DMS 273 treated with DMSO at 0.1 percent for 48 hours (cell line): ENCODE measurements around the gene OR10G8.
A peak's percentile ranks its signal among the peaks of the same experiment; 100 is the strongest.
"Not testable (repeated sequence)": the region's sequence is repeated elsewhere in the genome, so short reads cannot be mapped to it uniquely, and the experiment has no call there.

ENCODE experiments used
- DNase-seq: peaks from one replicate; lab custom pipeline; 2025; lab: John Stamatoyannopoulos, UW

OR10G8 gene, protein sequence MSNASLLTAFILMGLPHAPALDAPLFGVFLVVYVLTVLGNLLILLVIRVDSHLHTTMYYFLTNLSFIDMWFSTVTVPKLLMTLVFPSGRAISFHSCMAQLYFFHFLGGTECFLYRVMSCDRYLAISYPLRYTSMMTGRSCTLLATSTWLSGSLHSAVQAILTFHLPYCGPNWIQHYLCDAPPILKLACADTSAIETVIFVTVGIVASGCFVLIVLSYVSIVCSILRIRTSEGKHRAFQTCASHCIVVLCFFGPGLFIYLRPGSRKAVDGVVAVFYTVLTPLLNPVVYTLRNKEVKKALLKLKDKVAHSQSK

DNA sequence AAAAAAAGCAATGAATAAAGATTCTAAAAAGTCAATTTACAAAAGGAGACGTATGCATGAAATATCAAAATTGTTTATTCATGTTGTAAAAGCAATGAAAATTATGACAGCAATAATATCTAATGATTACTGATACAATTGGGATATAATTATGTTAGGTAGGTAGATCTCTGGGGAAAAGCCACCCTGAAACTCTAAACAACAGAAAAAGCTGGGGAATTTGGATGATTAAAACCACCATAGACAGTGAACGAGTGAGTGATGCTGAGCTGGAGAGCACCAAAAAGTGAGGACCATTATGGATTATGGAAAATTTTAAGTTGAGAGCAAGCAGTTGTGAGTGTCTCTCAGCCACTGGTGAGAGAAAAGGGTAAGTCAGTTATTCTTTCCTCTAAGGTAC, at the start of gene OR10G8:
TSS of gene OR10G8 (plus strand) at position 301 of the 400 bp plus-strand sequence. CDS start 2,825 bp downstream, outside the sequence.
- DNase-seq: no peak

DNA sequence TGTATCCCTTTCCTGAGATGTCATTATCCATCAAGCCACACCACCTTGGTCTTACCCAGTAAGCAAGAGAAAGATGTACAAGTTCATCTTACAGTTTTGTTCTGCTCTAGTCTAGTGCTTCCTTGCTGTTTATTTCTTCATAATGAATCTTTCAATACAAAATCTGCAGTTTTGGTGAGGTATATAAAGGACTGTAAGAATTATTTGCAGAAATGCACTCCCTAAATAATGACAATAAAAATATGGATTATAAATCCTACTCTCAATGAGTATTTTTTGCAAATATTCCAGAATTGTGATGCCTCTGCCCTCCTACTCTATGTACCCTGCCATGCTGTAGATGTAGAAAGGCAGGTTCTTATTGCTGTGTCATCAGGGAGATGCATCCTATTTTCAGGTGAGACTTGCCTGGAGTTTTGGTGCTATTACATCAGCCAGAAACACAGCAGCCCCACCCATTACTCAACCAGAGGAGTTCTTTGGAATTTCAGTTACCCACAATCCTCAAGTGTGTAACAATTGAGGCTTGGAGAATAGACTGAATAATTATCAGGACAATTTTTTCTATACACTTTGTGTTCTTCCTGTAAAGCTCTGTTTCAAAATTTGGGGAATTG, 48.8 kb upstream of the OR10G8 start, which contains the start of gene OR10S1:
TSS of gene OR10S1 (minus strand) at position 51 of the 617 bp plus-strand sequence. CDS start 117 bp downstream, outside the sequence.
- DNase-seq: no peak

DNA sequence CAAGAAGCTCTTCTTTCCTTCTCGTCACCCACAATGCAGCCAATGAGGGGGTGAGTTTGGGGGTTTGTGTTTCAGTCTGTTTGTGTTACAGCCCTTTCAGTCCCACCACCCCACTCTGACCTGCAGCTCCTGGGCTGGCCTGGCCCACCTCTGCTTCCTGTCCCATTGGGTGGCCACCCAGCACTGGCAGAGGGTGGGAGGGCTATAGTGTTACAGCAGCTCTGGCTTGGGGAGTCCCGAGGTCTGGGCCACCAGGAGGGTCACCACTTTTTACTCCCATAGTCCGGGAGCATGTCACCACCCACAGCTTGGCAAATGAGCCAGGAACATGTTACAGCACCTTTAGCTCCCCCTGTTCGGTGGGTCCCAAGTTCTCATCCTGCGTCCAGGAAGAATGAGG, 47.3 kb upstream of the OR10G8 start:
- DNase-seq: no peak

DNA sequence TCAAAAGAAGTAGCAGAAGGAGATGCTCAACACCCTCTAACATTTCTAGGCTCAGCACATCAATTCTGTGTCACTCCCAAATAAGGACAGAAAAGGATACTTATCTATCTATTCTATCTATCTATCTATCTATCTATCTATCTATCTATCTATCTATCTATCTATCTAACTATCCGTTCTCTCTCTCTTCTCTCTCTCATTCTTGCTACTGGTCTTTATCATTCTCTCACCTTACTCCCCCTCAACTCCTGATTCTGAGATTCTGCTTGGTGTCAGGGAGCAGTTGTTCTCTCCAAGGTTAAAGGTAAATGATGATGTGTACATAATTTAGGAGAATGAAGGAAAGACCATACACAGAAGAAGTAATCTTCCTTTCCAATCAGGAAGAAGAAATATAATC, 31.5 kb upstream of the OR10G8 start, which contains the start of gene OR10G6:
TSS of gene OR10G6 (minus strand) at position 43 of the 400 bp plus-strand sequence. CDS start at position 43, 0 bp downstream.
- no peak for DNase-seq

DNA sequence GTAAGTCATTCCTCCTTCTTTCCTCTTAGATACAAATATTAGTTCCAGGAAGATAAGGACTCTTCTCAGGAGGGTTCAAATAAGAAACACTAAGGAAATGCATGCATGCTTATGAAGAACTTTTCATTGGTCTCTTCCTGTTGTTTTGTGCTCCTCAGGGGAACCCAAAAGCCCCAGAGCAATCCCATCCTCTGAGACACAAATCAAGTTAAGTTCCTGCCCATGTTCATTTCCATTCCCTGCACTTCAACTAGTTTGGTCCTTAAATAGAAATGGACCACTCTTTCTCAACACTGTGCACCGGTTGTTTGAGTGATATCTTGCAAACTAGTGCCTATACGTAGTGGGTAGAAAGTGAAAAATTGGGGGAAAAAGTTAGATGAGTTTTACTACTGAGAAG, 13.9 kb upstream of the OR10G8 start, which contains the start of gene OR10G4:
TSS of gene OR10G4 (plus strand) at position 301 of the 400 bp plus-strand sequence. CDS start 2,578 bp downstream, outside the sequence.
- no peak for DNase-seq

DNA sequence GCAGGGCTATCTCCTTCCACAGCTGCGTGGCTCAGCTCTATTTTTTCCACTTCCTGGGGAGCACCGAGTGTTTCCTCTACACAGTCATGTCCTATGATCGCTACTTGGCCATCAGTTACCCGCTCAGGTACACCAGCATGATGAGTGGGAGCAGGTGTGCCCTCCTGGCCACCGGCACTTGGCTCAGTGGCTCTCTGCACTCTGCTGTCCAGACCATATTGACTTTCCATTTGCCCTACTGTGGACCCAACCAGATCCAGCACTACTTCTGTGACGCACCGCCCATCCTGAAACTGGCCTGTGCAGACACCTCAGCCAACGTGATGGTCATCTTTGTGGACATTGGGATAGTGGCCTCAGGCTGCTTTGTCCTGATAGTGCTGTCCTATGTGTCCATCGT, 10.8 kb upstream of the OR10G8 start:
- DNase-seq: not testable (repeated sequence)

DNA sequence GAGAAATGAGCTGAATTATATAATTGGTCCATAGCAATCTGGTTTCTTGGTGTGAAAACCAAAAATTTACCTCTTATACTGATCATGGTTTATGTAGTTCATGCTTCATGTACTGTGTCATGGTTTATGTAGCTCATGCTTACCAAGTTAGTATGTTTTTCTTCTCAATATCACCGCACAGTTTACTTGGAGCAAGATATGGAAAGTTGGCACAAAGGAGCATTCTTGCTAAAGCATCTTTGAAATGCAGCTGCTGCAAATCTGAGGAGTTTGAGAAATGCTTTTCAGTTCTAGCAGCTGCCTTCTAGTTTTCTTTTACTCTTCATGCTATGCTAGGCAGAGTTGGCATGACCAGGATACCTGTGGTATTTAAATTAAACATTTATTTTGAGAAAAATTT, 10.1 kb downstream of the OR10G8 start:
- no peak for DNase-seq

DNA sequence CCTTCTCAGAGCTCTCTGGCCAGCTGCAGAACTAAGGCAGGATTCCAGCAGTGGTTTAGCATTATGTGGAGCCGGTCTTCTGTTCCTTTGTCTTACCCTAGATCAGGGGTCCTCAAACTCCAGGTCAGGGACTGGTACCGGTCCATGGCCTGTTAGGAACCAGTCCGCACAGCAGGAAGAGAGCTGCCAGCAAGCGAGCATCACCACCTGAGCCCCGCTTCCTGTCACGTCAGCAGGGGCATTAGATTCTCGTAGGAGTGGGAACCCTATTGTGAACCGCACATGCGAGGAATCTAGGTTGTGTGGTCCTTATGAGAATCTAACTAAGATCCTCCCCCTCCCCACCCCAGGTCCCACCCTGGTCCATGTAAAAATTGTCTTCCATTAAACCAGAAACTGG, 13.0 kb downstream of the OR10G8 start:
- no peak for DNase-seq

DNA sequence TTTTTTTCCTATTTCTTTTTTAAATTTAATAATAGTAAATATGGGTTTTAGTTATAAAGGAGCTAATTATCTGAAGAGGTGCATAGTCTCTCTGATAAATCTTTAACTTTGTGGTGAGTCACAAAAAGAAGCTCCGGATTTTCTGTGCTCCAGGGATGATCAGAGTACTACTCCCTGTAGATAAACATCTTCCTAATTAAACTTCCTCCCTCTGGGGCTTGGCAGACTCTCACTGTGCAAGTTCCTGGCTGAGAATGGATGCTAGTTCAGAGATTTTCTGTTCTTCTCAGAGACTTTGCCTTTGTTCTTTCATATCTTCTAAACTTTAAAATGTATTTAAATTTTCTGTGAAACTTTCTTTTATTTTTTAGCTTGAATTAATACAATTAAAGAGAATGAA, 14.7 kb downstream of the OR10G8 start, which contains the start of gene OR10G7:
TSS of gene OR10G7 (minus strand) at position 72 of the 400 bp plus-strand sequence. CDS start 2,324 bp downstream, outside the sequence.
- DNase-seq: no peak

DNA sequence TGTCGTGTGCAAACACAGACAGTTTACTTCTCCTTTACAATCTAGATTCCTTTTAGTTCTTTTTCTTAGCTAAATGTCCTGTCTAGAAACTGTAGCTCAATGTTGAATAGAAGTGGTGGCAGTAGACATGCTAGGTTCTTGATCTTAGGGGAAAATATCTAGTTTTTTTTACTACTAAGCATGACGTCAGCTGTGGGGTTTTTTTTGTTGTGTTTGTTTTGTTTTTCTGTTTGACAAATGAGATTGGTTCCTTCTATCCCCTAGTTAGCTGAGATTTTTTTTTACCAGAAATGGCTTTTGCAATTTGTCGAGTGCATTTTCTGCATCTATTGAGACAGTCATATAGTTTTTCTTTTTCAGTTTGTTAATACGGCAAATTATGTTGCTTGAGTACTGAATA, 16.8 kb downstream of the OR10G8 start:
- no peak for DNase-seq

DNA sequence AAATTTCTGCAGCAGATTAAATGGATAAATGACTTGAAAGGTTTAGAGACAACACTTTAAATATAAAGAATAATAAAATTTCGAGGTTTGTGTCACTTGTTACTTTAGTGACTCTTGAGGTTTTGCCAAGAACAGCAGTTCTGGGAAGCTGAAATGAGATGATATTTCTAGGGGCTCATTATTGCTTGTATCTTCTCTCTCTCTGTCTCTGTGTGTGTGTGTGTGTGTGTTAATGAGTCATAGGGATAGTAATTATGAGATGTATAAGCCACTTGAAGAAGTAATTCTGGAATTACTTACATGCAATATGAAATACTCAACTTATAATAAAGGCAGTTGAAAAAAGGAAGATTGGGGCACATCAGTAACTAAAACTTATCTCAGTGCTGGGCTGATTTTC, 24.1 kb downstream of the OR10G8 start:
- DNase-seq: no peak

DNA sequence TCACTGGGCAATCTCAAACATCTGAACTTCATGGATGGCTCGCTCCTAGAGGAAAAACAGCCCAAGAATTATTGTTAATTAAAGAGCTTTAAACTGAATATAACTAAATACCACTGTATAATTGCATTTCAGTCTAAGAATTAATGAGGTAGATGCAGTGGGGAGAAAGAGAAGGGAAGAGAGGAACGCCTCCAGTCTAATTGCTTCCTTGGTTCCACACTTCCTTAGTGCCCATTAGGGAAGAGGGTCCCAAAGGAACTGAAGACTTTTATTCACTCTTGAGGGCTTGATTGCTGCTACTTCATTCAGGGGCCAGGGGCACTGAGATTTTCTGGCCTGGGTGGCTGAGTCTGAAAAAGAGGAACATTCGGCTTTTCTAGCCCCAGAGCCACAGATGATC, 26.4 kb downstream of the OR10G8 start:
- DNase-seq: no peak

DNA sequence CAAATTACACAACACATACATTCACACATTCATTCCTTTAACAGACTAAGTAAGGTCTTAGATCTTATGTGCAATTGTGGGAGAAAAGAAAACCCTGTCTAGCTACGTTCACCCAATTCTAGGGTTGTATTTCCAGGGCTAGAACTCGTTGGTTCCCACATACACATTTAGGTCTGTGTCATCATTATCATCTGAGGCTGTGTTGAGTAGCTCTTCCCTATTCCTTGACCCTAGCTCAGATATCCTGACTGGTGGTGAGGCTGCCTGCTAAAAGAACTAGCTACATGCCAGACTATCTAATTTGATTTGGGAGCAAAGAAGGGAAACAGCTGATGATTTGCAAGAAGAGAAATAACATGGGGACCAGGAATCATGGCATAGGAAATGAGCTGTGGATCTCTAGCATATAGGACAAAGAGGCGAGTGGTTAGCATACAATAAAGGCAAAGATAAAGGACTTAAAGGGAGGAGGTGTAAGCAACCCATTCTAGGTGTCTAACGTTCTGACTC, 42.1 kb downstream of the OR10G8 start:
- no peak for DNase-seq

DNA sequence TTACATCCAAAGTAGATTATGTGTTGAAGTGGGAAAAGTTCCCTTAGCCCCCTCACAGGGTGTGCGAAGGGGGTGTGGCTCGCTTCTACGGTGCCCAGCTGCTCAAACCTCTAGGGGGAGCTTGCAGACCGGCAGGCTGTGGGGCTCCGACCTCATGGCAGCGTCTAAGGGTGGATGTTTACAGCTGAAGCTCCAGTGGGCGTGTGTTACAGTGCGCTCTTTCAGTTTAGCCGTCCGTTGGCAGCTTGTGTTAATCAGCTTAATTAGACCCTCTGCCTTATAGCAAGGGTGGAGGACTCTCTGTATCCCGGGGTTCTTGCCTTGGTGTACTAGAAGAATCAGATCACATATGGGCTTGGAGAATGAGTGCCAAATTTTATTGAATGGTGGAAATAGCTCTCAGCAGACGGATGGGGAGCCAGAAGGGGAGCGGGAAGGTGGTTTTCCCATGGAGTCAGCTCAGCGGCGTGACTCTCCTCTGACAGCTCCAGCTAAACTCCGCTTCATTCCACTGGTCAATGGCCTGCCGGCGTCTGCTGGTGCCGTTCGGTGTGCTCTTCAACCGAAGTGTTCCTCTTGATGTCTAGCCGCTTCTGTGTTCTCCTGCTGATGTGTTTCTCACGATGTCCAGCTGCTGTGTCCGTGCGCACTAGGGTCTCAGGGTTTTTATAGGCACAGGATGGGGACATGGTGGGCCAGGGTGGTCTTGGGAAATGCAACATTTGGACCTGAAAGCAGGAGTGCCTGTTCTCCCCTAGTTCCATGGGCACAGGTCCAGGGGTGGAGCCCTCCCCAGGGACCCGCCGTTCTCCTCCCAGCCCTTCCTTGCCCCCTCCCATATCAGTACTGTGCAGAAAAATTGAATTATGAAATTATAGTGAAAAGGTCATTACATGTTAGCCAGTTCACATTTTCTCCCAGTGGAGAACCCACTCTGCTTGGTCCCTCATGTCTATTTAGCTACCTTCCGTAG, 43.1 kb downstream of the OR10G8 start:
- DNase-seq: peak; percentile 20

DNA sequence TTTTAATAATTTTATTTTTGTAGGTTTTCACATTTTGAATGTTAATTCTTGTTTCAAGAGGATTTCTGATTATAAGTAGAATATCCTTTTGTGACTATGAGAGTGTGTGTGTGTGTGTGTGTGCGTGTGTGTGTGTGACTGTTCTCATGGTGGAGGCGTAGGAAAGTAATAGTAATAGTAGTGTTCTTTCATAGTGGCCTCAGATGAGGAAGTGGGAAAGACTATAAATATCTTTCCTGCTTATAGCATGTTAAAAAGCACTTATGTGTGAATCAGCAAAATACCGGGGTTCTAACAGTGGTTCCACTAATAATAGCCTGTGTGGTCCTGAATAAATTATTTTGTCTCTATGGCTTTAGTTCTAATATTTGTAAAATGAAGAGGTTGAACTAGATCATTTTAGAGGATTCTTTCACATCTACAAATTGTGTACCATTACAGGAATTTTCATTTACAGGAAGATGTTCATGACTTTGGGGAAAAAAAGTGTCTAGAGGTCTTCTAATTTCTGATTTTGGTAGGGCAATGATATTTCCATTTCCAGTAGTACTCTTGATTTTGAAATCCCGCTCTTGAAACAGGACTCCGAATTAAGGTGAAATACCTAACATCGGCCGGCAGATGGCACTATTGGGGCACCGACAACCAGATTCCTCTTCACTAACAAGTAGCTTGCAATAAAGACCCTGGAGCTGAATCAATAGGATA, 44.5 kb downstream of the OR10G8 start:
- peak; percentile 23 for DNase-seq

DNA sequence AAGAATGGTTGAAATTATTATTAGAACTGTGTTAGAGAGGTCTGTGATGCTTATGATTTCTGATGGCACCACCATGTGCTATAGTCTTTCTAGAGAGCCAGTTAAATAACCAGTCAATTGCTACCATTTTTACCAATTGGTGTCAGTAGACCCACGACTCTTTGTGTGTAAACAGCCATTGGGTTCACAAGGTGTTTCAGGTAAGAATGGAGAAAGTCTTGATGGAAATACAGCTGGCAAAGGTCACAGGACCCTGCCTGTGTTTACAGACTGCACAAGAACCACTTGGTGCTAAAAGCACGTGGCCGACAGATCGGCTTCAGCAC, 45.0 kb downstream of the OR10G8 start:
- DNase-seq: no peak

DNA sequence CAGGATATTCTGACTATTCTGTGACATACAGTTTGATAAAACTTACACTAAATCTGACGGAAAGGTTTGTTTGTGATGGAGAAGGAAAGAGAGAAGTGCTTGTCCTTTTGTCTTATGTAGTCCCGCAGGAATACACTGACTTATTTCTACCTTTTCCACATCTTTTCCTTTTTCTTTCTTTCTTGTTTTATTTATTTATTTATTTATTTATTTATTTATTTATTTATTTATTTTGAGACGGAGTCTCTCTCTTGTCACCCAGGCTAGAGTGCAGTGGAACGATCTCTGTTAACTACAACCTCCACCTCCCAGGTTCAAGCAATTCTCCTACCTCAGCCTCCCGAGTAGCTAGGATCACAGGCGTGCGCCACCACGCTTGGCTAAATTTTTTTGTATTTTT, 45.5 kb downstream of the OR10G8 start:
- no peak for DNase-seq

DNA sequence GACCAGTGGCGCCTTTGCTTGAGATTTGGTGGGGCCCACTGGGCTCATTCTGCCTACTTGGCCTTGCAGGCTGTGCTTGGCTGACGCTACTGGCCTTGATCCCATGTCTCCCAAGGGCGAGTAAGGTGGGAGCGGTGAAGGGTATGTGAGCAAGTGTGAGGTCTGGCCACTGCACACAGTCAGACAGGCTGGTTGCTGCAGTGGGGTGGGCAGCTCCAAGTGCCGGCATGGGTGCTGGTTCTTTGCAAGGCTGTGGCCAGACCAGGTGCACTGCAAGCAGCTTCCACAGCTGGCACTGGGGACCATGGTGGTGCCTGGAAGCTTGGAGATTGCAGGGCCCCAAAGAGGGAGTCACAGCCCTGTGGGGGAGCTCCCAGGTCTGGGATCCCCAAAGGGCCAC, 48.0 kb downstream of the OR10G8 start:
- DNase-seq: no peak

DNA sequence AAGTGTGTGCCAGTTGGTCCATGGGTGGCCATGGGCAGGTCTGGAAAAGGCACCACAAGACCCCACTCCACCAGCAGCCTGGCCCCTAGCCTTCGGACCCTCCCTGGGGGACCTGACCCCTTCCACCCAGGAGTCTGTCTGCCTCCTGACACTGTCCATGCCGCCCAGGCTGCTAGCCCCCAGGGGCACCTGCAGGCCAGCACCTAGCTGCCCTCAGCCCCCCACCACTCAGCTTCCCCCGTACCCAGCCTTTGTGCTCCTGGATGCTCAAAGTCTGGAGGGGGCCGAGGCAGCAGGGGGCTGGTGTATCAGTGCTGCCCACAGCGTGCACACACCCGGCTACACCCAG, 48.9 kb downstream of the OR10G8 start:
- no peak for DNase-seq

DNA sequence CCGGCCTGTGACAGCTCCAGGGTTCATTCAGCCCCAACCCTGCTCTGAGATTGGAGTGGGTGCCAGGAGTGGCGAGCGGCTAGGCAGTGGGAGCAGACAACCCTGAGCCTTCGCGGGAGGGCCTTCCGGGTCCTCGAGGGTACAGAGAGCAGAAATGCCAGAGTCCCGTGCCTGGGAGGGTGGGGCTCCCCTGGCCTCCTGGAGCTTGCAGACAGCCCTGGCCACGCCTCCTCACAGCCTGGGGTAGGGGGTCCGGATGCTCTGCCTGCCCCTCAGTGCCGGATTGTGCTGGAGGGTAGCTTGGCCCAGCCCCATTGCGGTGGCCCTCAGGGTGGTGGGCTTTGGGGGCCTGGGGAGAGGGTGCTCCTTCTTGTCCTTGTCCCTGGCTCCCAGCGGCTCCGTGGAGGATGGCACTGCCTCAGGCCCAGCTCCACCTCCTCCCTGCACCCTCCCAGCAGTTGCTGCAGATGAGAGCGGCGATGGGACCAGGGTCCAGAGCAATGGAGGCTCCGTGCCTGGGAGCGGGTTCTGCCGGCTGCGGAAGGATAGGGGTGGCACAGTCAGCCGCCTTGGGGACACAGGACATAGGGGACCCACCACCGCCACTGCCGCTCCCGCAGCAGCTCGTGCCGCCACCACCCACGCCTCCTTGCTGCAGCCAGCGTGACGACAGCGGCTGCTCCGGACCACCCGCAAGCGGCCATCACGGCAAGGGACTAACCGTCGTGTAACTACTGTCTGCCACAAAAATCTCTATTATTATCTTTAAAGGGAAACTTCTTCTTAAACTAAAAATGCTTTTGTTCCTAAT, 49.4 kb downstream of the OR10G8 start:
- DNase-seq: no peak

DNA sequence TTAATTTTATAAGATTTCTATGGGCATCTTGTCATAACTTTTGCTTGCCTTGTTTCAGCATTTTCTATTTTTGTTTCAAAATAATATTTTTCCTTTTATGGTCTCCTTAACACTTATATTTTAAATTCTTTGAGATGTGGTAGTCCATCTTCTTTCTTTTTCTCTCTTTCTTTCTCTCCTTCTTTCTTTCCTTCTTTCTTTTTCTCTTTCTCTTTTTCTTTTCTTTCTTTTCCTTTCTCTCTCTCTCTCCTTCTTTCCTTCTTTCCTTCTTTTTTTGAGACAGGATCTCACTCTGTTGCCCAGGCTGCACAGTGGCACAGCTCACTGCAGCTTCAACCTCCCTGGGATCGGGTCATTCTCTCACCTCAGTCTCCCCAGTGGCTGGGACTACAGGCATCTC, 50.7 kb downstream of the OR10G8 start:
- DNase-seq: no peak
